Keratinocyte (primary cell): Measurements from ENCODE around the gene BBX. TPM values are rescaled to one million over a fixed set of nuclear protein-coding genes. Genes with fewer than 3 reads are reported as not detected.

Source experiments
- DNase-seq: peaks from one replicate; pipeline ENCODE4 v3.0.0-alpha.2; 2011; ENCODE audit warnings: low read depth, missing footprints, low spot score
- FAIRE-seq: peaks from 2 replicates; lab custom pipeline; 2011; peaks lifted over from hg19 to GRCh38; lab: Jason Lieb, UNC
- H2AFZ ChIP-seq: 2 replicates; pipeline ENCODE4 v1.6.0; 2012; ENCODE audit warnings: low read length, control low read depth, inconsistent platforms; ENCODE audit not compliant: control insufficient read depth
- H3K27ac ChIP-seq: 2 replicates; pipeline ENCODE4 v1.5.1; 2011; ENCODE audit warnings: low read length; ENCODE audit not compliant: control insufficient read depth, insufficient read depth
- H3K27me3 ChIP-seq: 3 replicates; pipeline ENCODE4 v1.6.0; 2011; ENCODE audit warnings: low read length; ENCODE audit not compliant: control insufficient read depth, insufficient read depth; ENCODE audit errors: extremely low read depth
- H3K36me3 ChIP-seq, 2 experiments: 2 replicates in 1 of 2; 3 replicates in 1 of 2; pipeline ENCODE4 v1.5.1; 2011; ENCODE audit warnings: low read length in 2 of 2, mild to moderate bottlenecking in 1 of 2; ENCODE audit not compliant: control insufficient read depth in 2 of 2, insufficient read depth in 2 of 2; ENCODE audit errors: extremely low read depth in 1 of 2
- H3K4me1 ChIP-seq: 3 replicates; pipeline ENCODE4 v1.5.1; 2011; ENCODE audit warnings: low read length; ENCODE audit not compliant: control insufficient read depth, insufficient read depth; ENCODE audit errors: extremely low read depth
- H3K4me2 ChIP-seq: 3 replicates; pipeline ENCODE4 v1.6.0; 2011; ENCODE audit warnings: low read depth, low read length; ENCODE audit not compliant: control insufficient read depth, insufficient read depth; ENCODE audit errors: extremely low read depth
- H3K4me3 ChIP-seq, 3 experiments: fragments of 200-600 bp in 1 of 3; sonication (generic) in 1 of 3; 2 replicates in 2 of 3; 3 replicates in 1 of 3; pipeline ENCODE4 v1.5.1; 2011 to 2016; ENCODE audit warnings: low read length in 3 of 3, mild to moderate bottlenecking in 3 of 3, control low read depth in 2 of 3, inconsistent platforms in 1 of 3, low read depth in 1 of 3, mixed read lengths in 1 of 3, mixed run types in 1 of 3, moderate library complexity in 1 of 3; ENCODE audit not compliant: control insufficient read depth in 2 of 3, insufficient read depth in 2 of 3; ENCODE audit errors: extremely low read depth in 1 of 3
- H3K79me2 ChIP-seq: 2 replicates; pipeline ENCODE4 v1.6.0; 2012; ENCODE audit warnings: low read length; ENCODE audit not compliant: control insufficient read depth, insufficient read depth
- H3K9ac ChIP-seq: 3 replicates; pipeline ENCODE4 v1.6.0; 2011; ENCODE audit warnings: low read length; ENCODE audit not compliant: control insufficient read depth, insufficient read depth; ENCODE audit errors: extremely low read depth
- H3K9me1 ChIP-seq: 3 replicates; pipeline ENCODE4 v1.6.0; 2011; ENCODE audit warnings: low read length; ENCODE audit not compliant: control insufficient read depth, insufficient read depth; ENCODE audit errors: extremely low read depth
- H3K9me3 ChIP-seq: 2 replicates; pipeline ENCODE4 v1.5.1; 2012; ENCODE audit warnings: low read depth, low read length; ENCODE audit not compliant: control insufficient read depth
- H4K20me1 ChIP-seq: 3 replicates; pipeline ENCODE4 v1.6.0; 2011; ENCODE audit warnings: low read length; ENCODE audit not compliant: control insufficient read depth, insufficient read depth; ENCODE audit errors: extremely low read depth
- EZH2 ChIP-seq: IDR thresholded peaks from one replicate; pipeline ENCODE4 v1.6.1; 2012; ENCODE audit warnings: inconsistent platforms, mild to moderate bottlenecking, low read length, moderate library complexity
- dilution Hi-C: fragments of 300-500 bp; cut with MboI; formaldehyde crosslinking; loops from one replicate; pipeline ENCODE4 v1.7.0; 2020; ENCODE audit warnings: low sequenced_read_pairs; ENCODE audit not compliant: extremely low pct_ligation_motif_present
- polyA plus RNA-seq, 5 experiments: library from polyadenylated mRNA; depleted of rRNA in 3 of 5; stranded (reverse) in 3 of 5; stranded (forward) in 1 of 5; unstranded in 1 of 5; fragments of >200 nt; gene quantifications; 1 replicate in 1 of 5; 2 replicates in 3 of 5; 3 replicates in 1 of 5; pipeline versions ENCODE4 v1.2.1 to v1.2.3, GENCODE V29; 2011 to 2012; ENCODE audit warnings: missing spikeins in 2 of 5, low read depth in 1 of 5, low replicate concordance in 1 of 5
- TF ChIP-seq, protein P1 (sequence below), 3 experiments: IDR thresholded peaks in 1 of 3; conservative IDR thresholded peaks in 1 of 3; optimal IDR thresholded peaks in 1 of 3; 2 replicates in 2 of 3; 3 replicates in 1 of 3; pipeline versions ENCODE3 to v1.5.1; 2011; ENCODE audit warnings: low read length in 3 of 3, mild to moderate bottlenecking in 3 of 3, moderate library complexity in 2 of 3, control low read depth in 1 of 3, inconsistent platforms in 1 of 3; ENCODE audit not compliant: insufficient read depth in 2 of 3; ENCODE audit errors: extremely low read depth in 1 of 3

BBX gene
- polyA plus RNA-seq, 1 donor (not counting 4 experiments of a cell fraction or from before 2014, with no cell fraction given), result 43.4 TPM

DNA sequence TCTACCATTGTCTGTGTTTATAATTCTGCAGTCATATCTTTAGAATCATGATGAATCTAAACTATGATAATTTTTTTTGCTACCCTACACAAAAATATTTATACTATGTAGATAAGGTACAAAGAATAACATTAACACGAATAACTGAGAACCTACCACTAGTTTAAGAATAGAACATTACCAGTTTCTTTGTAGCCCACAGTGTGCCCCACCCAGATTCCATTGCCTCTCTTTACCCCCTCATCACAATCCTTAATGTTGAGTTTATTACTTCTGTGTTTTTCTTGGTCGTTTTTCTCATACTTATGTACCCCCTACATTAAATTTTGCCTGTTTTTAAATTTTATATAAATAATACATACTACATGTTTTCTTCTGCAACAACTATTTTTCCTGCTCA is 140.5 kb downstream of the BBX start:
- DNase-seq, result no peak
- Histone ChIP-seq H3K4me3 (no peak overlapping the region), H3K27ac (no peak overlapping the region), H4K20me1 (no peaks in the 10 kb centered on the region), H3K9me3 (no peaks in the 10 kb centered on the region), H3K9me1 (no peaks in the 10 kb centered on the region), H3K79me2 (no peaks in the 10 kb centered on the region), H3K36me3 (no peaks in the 10 kb centered on the region), H3K9ac (no peak overlapping the region), H3K4me2 (no peak overlapping the region), H3K27me3 (no peaks in the 10 kb centered on the region), H2AFZ (no peak overlapping the region), H3K4me1 (no peaks in the 10 kb centered on the region)
- dilution Hi-C loops, result no loop called here
- no peak for FAIRE-seq
- TF ChIP-seq, protein P1, sequence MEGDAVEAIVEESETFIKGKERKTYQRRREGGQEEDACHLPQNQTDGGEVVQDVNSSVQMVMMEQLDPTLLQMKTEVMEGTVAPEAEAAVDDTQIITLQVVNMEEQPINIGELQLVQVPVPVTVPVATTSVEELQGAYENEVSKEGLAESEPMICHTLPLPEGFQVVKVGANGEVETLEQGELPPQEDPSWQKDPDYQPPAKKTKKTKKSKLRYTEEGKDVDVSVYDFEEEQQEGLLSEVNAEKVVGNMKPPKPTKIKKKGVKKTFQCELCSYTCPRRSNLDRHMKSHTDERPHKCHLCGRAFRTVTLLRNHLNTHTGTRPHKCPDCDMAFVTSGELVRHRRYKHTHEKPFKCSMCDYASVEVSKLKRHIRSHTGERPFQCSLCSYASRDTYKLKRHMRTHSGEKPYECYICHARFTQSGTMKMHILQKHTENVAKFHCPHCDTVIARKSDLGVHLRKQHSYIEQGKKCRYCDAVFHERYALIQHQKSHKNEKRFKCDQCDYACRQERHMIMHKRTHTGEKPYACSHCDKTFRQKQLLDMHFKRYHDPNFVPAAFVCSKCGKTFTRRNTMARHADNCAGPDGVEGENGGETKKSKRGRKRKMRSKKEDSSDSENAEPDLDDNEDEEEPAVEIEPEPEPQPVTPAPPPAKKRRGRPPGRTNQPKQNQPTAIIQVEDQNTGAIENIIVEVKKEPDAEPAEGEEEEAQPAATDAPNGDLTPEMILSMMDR (optimal IDR thresholded peaks at IDR 0.05 in 1 of 3, IDR thresholded peaks at IDR 0.05 in 1 of 3, conservative IDR thresholded peaks at IDR 0.05 in 1 of 3; ENCODE audit: extremely low read depth in 1 of 3, insufficient read depth in 2 of 3, low read length in 3 of 3), result no peak
- no peak for TF ChIP-seq EZH2

DNA sequence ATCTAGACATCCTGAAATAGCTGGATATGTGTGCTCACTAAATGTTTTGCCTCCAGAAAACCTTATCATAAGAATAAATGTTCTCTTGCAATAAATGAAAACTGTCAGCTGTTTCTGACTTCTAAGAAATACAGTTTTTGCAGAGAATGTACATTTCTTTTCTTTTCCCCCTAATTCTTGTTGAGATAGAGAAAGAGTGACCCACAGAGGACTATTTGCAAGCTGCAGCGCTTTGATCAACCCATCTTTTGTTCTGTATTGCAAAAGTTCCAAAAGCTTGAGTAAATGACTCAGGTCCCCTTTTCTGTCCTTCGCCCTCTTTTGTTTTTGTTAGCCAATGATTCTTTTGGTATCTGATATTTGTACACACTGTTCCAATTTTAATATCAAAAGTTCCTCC is 141.9 kb downstream of the BBX start:
- no peak overlapping the region for H3K4me2 ChIP-seq
- H4K20me1 ChIP-seq, result no peaks in the 10 kb centered on the region
- DNase-seq (no peak), FAIRE-seq (no peak)
- no peaks in the 10 kb centered on the region for H3K36me3 ChIP-seq
- no peak overlapping the region for H3K9ac ChIP-seq
- H3K27me3 ChIP-seq, result no peaks in the 10 kb centered on the region
- H3K9me3 ChIP-seq, result no peaks in the 10 kb centered on the region
- no peak overlapping the region for H2AFZ ChIP-seq
- no peaks in the 10 kb centered on the region for H3K4me1 ChIP-seq
- H3K27ac ChIP-seq, result no peak overlapping the region
- no peak overlapping the region for H3K4me3 ChIP-seq
- no peak for TF ChIP-seq EZH2
- TF ChIP-seq, protein P1 (optimal IDR thresholded peaks at IDR 0.05 in 1 of 3, IDR thresholded peaks at IDR 0.05 in 1 of 3, conservative IDR thresholded peaks at IDR 0.05 in 1 of 3; ENCODE audit: extremely low read depth in 1 of 3, insufficient read depth in 2 of 3, low read length in 3 of 3), result no peak
- no peaks in the 10 kb centered on the region for H3K79me2 ChIP-seq
- H3K9me1 ChIP-seq, result no peaks in the 10 kb centered on the region
- dilution Hi-C loops, result no loop called here
